K562 (cell line): ENCODE data around the gene GPD2. TPM values are rescaled to one million over a fixed set of nuclear protein-coding genes. Genes with fewer than 3 reads are reported as not detected.
A peak's percentile ranks its signal among the peaks of the same experiment; 100 is the strongest.

Experiments used
- ARID1B ChIP-seq: fragments of 450-650 bp; IDR thresholded peaks from 2 replicates; pipeline ENCODE4 v1.6.1; 2016; ENCODE audit warnings: antibody characterized with exemption, mild to moderate bottlenecking, inconsistent platforms
- CBFA2T3 ChIP-seq: fragments of 450-650 bp; IDR thresholded peaks from 2 replicates; pipeline ENCODE4 v1.6.1; 2017
- CEBPB ChIP-seq: fragments of 450-650 bp; IDR thresholded peaks from 2 replicates; pipeline ENCODE4 v1.6.1; 2016; ENCODE audit warnings: missing genetic modification characterization, missing compliant biosample characterization
- CEBPG ChIP-seq, 3 experiments: fragments of 200-800 bp in 1 of 3; sonication (Bioruptor generic) in 1 of 3; sonication (generic) in 1 of 3; formaldehyde crosslinking in 1 of 3; IDR thresholded peaks in 2 of 3; conservative IDR thresholded peaks in 1 of 3; 2 replicates each; pipeline versions ENCODE4 v1.6.1 to v1.8.0; 2016 to 2022; ENCODE audit warnings: missing compliant biosample characterization in 2 of 3, missing genetic modification characterization in 2 of 3, mild to moderate bottlenecking in 1 of 3, missing genetic modification reagents in 1 of 3
- CHAMP1 ChIP-seq: fragments of 450-650 bp; IDR thresholded peaks from 2 replicates; pipeline ENCODE4 v1.6.1; 2016; ENCODE audit warnings: mild to moderate bottlenecking
- HDAC8 ChIP-seq: fragments of 450-650 bp; IDR thresholded peaks from 2 replicates; pipeline ENCODE4 v1.6.1; 2016; ENCODE audit warnings: mild to moderate bottlenecking, missing genetic modification characterization, moderate library complexity, missing compliant biosample characterization
- HMBOX1 ChIP-seq: sonication (generic); IDR thresholded peaks from 2 replicates; pipeline ENCODE4 v1.6.1; 2016
- HMG20A ChIP-seq: fragments of 450-650 bp; formaldehyde crosslinking; conservative IDR thresholded peaks from 2 replicates; pipeline ENCODE4 v1.4.0; 2020; ENCODE audit warnings: mild to moderate bottlenecking, mixed read lengths
- MEIS2 ChIP-seq: fragments of 450-650 bp; IDR thresholded peaks from 2 replicates; pipeline ENCODE4 v1.6.1; 2014; ENCODE audit warnings: mild to moderate bottlenecking; ENCODE audit not compliant: partially characterized antibody
- RBM15 ChIP-seq: fragments of 200-400 bp; formaldehyde crosslinking; IDR thresholded peaks from 2 replicates; pipeline ENCODE4 v1.6.1; 2018; ENCODE audit warnings: mild to moderate bottlenecking, low read length, moderate library complexity; ENCODE audit not compliant: insufficient read depth
- SIN3A ChIP-seq, 2 experiments: fragments of 150-350 bp in 1 of 2; IDR thresholded peaks; 2 replicates each; pipeline ENCODE4 v1.6.1; 2011 to 2016; ENCODE audit warnings: borderline replicate concordance in 2 of 2, low read depth in 2 of 2, low read length in 2 of 2, mild to moderate bottlenecking in 2 of 2, moderate library complexity in 2 of 2; ENCODE audit not compliant: control insufficient read depth in 1 of 2
- SMARCA4 ChIP-seq: fragments of 450-650 bp; IDR thresholded peaks from 2 replicates; pipeline ENCODE4 v1.6.1; 2016
- SP1 ChIP-seq: sonication (generic); formaldehyde crosslinking; IDR thresholded peaks from 2 replicates; pipeline ENCODE4 v1.8.1; 2022; ENCODE audit warnings: mild to moderate bottlenecking, missing genetic modification reagents
- SREBF1 ChIP-seq: fragments of 150-350 bp; IDR thresholded peaks from 2 replicates; pipeline ENCODE4 v1.6.1; 2014; ENCODE audit warnings: antibody characterized with exemption, low read depth, low read length, borderline replicate concordance
- SUPT5H ChIP-seq: fragments of 450-650 bp; IDR thresholded peaks from 2 replicates; pipeline ENCODE4 v1.6.1; 2016
- TEAD4 ChIP-seq, 2 experiments: sonication (generic) in 1 of 2; formaldehyde crosslinking in 1 of 2; IDR thresholded peaks; 2 replicates each; pipeline versions ENCODE4 v1.6.1 to v1.8.0; 2012 to 2022; ENCODE audit warnings: borderline replicate concordance in 1 of 2, inconsistent platforms in 1 of 2, low read length in 1 of 2, mild to moderate bottlenecking in 1 of 2, missing genetic modification reagents in 1 of 2
- ZBTB2 ChIP-seq: fragments of 450-650 bp; IDR thresholded peaks from 2 replicates; pipeline ENCODE4 v1.6.1; 2016; ENCODE audit warnings: antibody characterized with exemption
- ZNF24 ChIP-seq: fragments of 450-650 bp; IDR thresholded peaks from 2 replicates; pipeline ENCODE4 v1.6.1; 2016
- polyA plus RNA-seq, 8 experiments: library from polyadenylated mRNA; depleted of rRNA in 4 of 8; stranded (reverse) in 5 of 8; unstranded in 3 of 8; fragments of >200 nt; fragmentation: Nextera tagmentation in 2 of 8; fragmentation: Illumina TruSeq in 1 of 8; extraction: Ambion mirVana in 2 of 8; extraction: Trizol in 1 of 8; gene quantifications; 2 replicates each; pipeline versions ENCODE4 v1.2.1 to v1.2.3, GENCODE V29; 2011 to 2014; ENCODE audit warnings: inconsistent platforms in 1 of 8, missing spikeins in 1 of 8
- total RNA-seq, 7 experiments: library from RNA; depleted of rRNA in 6 of 7; stranded (reverse); fragments of >200 nt in 6 of 7; fragmentation: Illumina TruSeq in 2 of 7; extraction: Trizol in 2 of 7; gene quantifications; 2 replicates each; pipeline versions ENCODE4 v1.2.1 to v1.2.3, GENCODE V29; 2011 to 2021; ENCODE audit warnings: low replicate concordance in 1 of 7
- TF ChIP-seq, protein P1 (sequence below): fragments of 250-450 bp; sonication (Bioruptor Pico); IDR thresholded peaks from 2 replicates; pipeline ENCODE4 v1.4.0; 2020

Gene GPD2
- total and polyA plus RNA-seq, 9 of the 15 experiments (the other 6 are each of a cell fraction or from before 2014, with no cell fraction given), result 5.2 to 39.2 (median 19.0) TPM

- peak; percentile 71; the same call in 1 of the 2 replicates for TF ChIP-seq HMBOX1
- TF ChIP-seq CHAMP1, result 0 out of 2 replicates have a peak, but pooled peaks have one; percentile 19
- peak; percentile 71 for TF ChIP-seq MEIS2
- TF ChIP-seq SREBF1, result no peak
- TF ChIP-seq ZNF24, result no peak
- no peak for TF ChIP-seq ZBTB2
- TF ChIP-seq, protein P1, sequence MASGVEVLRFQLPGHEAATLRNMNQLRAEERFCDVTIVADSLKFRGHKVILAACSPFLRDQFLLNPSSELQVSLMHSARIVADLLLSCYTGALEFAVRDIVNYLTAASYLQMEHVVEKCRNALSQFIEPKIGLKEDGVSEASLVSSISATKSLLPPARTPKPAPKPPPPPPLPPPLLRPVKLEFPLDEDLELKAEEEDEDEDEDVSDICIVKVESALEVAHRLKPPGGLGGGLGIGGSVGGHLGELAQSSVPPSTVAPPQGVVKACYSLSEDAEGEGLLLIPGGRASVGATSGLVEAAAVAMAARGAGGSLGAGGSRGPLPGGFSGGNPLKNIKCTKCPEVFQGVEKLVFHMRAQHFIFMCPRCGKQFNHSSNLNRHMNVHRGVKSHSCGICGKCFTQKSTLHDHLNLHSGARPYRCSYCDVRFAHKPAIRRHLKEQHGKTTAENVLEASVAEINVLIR (CRISPR knock-in tag), result no peak
- TF ChIP-seq CEBPG (CRISPR knock-in tag; IDR thresholded peaks at IDR 0.05), result no peak
- TF ChIP-seq CEBPG (tag; conservative IDR thresholded peaks at IDR 0.05 in 1 of 2, IDR thresholded peaks at IDR 0.05 in 1 of 2), result no peak
- TF ChIP-seq RBM15, result no peak
- TF ChIP-seq SP1, result no peak
- TF ChIP-seq HDAC8 (tag), result no peak
- no peak for TF ChIP-seq SIN3A (IDR thresholded peaks at IDR 0.05; ENCODE audit: borderline replicate concordance in 2 of 2, control insufficient read depth in 1 of 2, low read depth in 2 of 2, low read length in 2 of 2)
- no peak for TF ChIP-seq SUPT5H
- TF ChIP-seq CEBPB (tag), result no peak
- 0 out of 2 replicates have a peak, but pooled peaks have one; percentile 26 for TF ChIP-seq SMARCA4
- peak; percentile 13; the same call in 1 of the 2 replicates for TF ChIP-seq TEAD4 (IDR thresholded peaks at IDR 0.05; ENCODE audit: low read length)
- TF ChIP-seq TEAD4 (CRISPR knock-in tag; IDR thresholded peaks at IDR 0.05; ENCODE audit: borderline replicate concordance), result no peak
- TF ChIP-seq ARID1B, result peak; percentile 48
- no peak for TF ChIP-seq HMG20A (CRISPR knock-in tag)
- peak; percentile 35; the same call in 1 of the 2 replicates for TF ChIP-seq CBFA2T3
These were observed 179.7 kb downstream of the GPD2 start (continued) for GRCh38 chr2:156615836-156616322.
